Dendritic cell treated with granulocyte-macrophage colony-stimulating factor and Interleukin-4, amounts not matched to agents 40 ng/mL and 50 ng/mL, for 4 days (primary cell): ENCODE data around the gene NHLRC2.

ENCODE experiments used
- H3K27ac Mint-ChIP-seq: one replicate; pipeline ENCODE4 v1.8.0; 2022; ENCODE audit warnings: mild to moderate bottlenecking, mixed read lengths
- H3K27me3 Mint-ChIP-seq: one replicate; pipeline ENCODE4 v1.8.0; 2022; ENCODE audit warnings: mild to moderate bottlenecking, mixed read lengths
- H3K36me3 Mint-ChIP-seq: one replicate; pipeline ENCODE4 v1.8.0; 2022; ENCODE audit warnings: low read depth, mixed read lengths
- H3K4me1 Mint-ChIP-seq: one replicate; pipeline ENCODE4 v1.8.0; 2022; ENCODE audit warnings: low read depth, mixed read lengths
- H3K4me3 Mint-ChIP-seq: one replicate; pipeline ENCODE4 v1.8.0; 2022; ENCODE audit warnings: mild to moderate bottlenecking, moderate library complexity, mixed read lengths
- H3K9me3 Mint-ChIP-seq: one replicate; pipeline ENCODE4 v1.8.0; 2022; ENCODE audit warnings: mixed read lengths
- intact Hi-C: fragments of 100-400 bp; cut with micrococcal nuclease; formaldehyde crosslinking; loops from one replicate; pipeline ENCODE4 v1.15.0; 2022

Gene NHLRC2

DNA sequence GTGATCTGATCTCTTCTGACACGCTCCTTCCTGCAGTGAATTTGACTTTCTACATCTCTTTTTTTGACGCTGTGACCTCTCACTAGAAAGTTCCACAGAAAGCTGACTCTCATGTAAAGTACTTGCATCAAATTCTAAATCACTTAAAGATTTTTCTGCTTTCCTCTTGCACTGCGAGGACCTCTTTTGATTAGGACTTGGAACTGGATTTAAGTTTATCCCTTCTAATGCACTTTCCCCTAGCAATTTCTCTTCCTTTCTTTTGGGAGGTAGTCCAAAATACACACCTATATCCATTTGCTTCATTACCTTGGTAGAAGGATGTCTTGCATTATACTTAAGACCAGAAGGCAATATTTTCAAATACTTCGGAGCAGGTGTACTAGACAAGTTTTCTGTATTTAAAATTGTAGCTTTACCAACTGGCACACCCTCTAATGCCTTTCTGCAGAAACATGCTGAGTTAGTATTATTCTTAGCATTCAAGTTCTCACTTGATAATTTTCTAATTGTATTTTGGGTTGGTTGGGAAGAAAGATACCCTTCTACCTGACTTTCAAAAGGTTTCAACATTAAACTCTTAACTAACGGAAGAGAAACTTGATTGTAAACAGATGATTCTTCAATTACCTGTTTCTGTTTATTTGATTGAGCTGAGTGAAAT, 5.2 kb upstream of the NHLRC2 start:
- no peak overlapping the region for H3K4me3 Mint-ChIP-seq
- H3K27me3 Mint-ChIP-seq = no peaks in the 10 kb centered on the region
- H3K9me3 Mint-ChIP-seq = no peaks in the 10 kb centered on the region
- H3K36me3 Mint-ChIP-seq = peaks cover 7% of the 10 kb centered on the region
- intact Hi-C loops = no loop called here
- no peak overlapping the region for H3K27ac Mint-ChIP-seq
- H3K4me1 Mint-ChIP-seq = peaks cover 7% of the 10 kb centered on the region

DNA sequence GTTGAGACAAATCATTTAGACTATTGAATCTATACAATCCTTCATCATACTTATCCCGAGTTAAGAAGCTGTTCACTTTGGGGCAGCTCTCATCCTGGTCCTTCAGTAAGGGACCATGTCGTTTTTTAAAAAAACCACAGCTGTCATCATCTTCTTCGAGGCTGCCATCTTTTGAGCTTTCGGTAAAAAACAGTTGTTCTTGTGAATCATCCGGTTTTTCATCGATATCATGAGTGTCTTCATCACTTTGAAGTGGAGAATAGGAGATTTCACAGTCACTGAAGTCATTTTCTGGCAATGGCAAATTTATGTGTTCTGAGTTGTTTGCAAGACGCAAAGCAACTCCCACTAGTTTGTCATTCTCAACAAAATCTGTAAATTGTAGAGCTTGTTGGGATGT, 4.5 kb upstream of the NHLRC2 start:
- H3K9me3 Mint-ChIP-seq = no peaks in the 10 kb centered on the region

GRCh38 chr10:113853578-113854012, 866 bp upstream of the NHLRC2 start:
- Mint-ChIP-seq H3K4me3 (peak overlapping the region; percentile 95), H3K36me3 (peaks cover 12% of the 10 kb centered on the region), H3K27me3 (no peaks in the 10 kb centered on the region), H3K4me1 (peaks cover 15% of the 10 kb centered on the region), H3K9me3 (no peaks in the 10 kb centered on the region), H3K27ac (peak overlapping the region; percentile 98)
- intact Hi-C loops = loop anchor here (2.0 to 5.0 kb wide), 3 partner anchors 175 to 319 kb away; partner anchors contain the start of gene CASP7

More for the DNA sequence above, 4.5 kb upstream of the NHLRC2 start:
- Mint-ChIP-seq H3K4me1 (peaks cover 6% of the 10 kb centered on the region), H3K27ac (no peak overlapping the region), H3K4me3 (no peak overlapping the region), H3K36me3 (peaks cover 12% of the 10 kb centered on the region), H3K27me3 (no peaks in the 10 kb centered on the region)
- intact Hi-C loops = loop anchor here (5.0 kb wide), 1 partner anchor 252 kb away; no protein-coding TSS in a partner anchor

DNA sequence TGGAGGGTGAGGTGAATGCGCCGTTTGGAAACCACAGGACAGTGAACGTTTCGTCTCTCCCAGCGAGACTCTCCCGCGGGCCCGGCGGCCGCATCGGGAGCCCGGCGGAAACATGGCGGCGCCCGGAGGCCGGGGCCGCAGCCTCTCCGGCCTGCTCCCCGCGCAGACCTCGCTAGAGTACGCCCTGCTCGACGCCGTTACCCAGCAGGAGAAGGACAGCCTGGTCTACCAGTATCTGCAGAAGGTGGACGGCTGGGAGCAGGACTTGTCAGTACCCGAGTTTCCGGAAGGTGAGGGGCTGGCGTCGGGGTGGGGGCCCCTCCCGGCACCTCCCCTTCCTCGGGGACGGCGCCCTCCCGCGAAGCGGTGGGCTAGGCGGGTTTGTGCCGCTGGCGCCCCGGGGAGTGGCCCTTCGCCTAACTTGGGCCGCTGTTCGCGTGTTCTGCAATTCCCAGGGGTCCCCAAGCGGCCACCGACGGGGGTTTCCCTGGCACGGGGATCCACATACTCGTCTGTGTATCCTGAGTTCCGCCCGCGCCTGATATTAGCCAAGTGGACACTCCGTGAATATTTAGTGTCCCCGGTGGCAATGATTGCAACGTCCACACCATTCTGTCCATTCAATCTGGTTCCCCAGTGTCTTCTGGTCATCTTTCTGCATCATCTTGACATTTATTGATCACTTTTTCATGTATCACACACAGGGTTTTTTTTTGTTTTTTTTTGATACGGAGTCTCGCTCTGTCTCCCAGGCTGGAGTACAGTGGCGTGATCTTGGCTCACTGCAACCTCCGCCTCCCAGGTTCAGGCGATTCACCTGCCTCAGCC, 514 bp downstream of the NHLRC2 start:
- peak overlapping the region; percentile 95 for H3K4me3 Mint-ChIP-seq
- intact Hi-C loops = loop anchor here (2.0 to 5.0 kb wide), 3 partner anchors 176 to 318 kb away; partner anchors contain the start of gene CASP7
- peaks cover 18% of the 10 kb centered on the region for H3K36me3 Mint-ChIP-seq
- H3K27me3 Mint-ChIP-seq = no peaks in the 10 kb centered on the region
- peaks cover 20% of the 10 kb centered on the region for H3K4me1 Mint-ChIP-seq
- no peaks in the 10 kb centered on the region for H3K9me3 Mint-ChIP-seq
- peak overlapping the region; percentile 98 for H3K27ac Mint-ChIP-seq

GRCh38 chr10:113856563-113856962, 2.1 kb downstream of the NHLRC2 start:
- H3K9me3 Mint-ChIP-seq = peaks cover 9% of the 10 kb centered on the region
- no peak overlapping the region for H3K27ac Mint-ChIP-seq
- peaks cover 32% of the 10 kb centered on the region for H3K36me3 Mint-ChIP-seq
- peaks cover 32% of the 10 kb centered on the region for H3K4me1 Mint-ChIP-seq
- H3K27me3 Mint-ChIP-seq = no peaks in the 10 kb centered on the region
- intact Hi-C loops = no loop called here
- no peak overlapping the region for H3K4me3 Mint-ChIP-seq

GRCh38 chr10:113857210-113857609, 2.7 kb downstream of the NHLRC2 start:
- Mint-ChIP-seq H3K4me3 (no peak overlapping the region), H3K27ac (no peak overlapping the region), H3K36me3 (peaks cover 34% of the 10 kb centered on the region), H3K27me3 (no peaks in the 10 kb centered on the region), H3K4me1 (peaks cover 32% of the 10 kb centered on the region), H3K9me3 (peaks cover 9% of the 10 kb centered on the region)
- intact Hi-C loops = no loop called here

- intact Hi-C loops = no loop called here
- Mint-ChIP-seq H3K4me3 (no peak overlapping the region), H3K27ac (no peak overlapping the region), H3K9me3 (peaks cover 9% of the 10 kb centered on the region), H3K27me3 (no peaks in the 10 kb centered on the region), H3K4me1 (peaks cover 32% of the 10 kb centered on the region), H3K36me3 (peaks cover 38% of the 10 kb centered on the region)
These were observed 4.1 kb downstream of the NHLRC2 start for GRCh38 chr10:113858541-113858940.

- intact Hi-C loops = no loop called here
- Mint-ChIP-seq H3K27ac (peak overlapping the region; percentile 43), H3K4me3 (no peak overlapping the region), H3K27me3 (no peaks in the 10 kb centered on the region), H3K36me3 (peaks cover 39% of the 10 kb centered on the region), H3K9me3 (peaks cover 9% of the 10 kb centered on the region), H3K4me1 (peaks cover 32% of the 10 kb centered on the region)
These were observed 4.8 kb downstream of the NHLRC2 start for GRCh38 chr10:113859261-113859660.

DNA sequence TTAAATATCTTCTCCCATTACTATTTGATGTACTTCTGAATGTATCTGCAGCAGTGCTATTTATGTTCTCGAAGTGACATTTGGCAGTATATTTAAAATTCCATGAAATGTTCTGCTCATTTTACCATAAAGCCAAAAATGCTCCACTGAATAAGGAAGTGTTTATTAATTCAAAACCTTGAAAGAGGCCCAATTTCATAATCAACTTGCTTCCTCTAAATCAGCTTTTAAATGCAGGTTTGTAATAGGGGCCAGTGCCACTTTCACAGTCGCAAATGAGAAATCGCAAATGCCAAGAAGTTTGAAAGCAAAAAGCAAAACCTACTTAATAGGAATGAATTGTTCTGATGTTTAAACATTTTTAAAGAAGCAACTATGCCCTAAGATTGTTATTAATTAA, 11.4 kb downstream of the NHLRC2 start:
- no peak overlapping the region for H3K4me3 Mint-ChIP-seq
- H3K27ac Mint-ChIP-seq = no peak overlapping the region
- H3K9me3 Mint-ChIP-seq = peaks cover 5% of the 10 kb centered on the region
- H3K36me3 Mint-ChIP-seq = peaks cover 39% of the 10 kb centered on the region
- no peaks in the 10 kb centered on the region for H3K27me3 Mint-ChIP-seq
- H3K4me1 Mint-ChIP-seq = peaks cover 25% of the 10 kb centered on the region
- intact Hi-C loops = no loop called here

GRCh38 chr10:113866551-113867394, 12.3 kb downstream of the NHLRC2 start:
- H3K27ac Mint-ChIP-seq = no peak overlapping the region
- intact Hi-C loops = no loop called here
- H3K27me3 Mint-ChIP-seq = no peaks in the 10 kb centered on the region
- peaks cover 30% of the 10 kb centered on the region for H3K36me3 Mint-ChIP-seq
- peaks cover 24% of the 10 kb centered on the region for H3K4me1 Mint-ChIP-seq
- H3K9me3 Mint-ChIP-seq = no peaks in the 10 kb centered on the region
- no peak overlapping the region for H3K4me3 Mint-ChIP-seq

GRCh38 chr10:113867904-113868303, 13.4 kb downstream of the NHLRC2 start:
- intact Hi-C loops = no loop called here
- Mint-ChIP-seq H3K9me3 (no peaks in the 10 kb centered on the region), H3K36me3 (peaks cover 36% of the 10 kb centered on the region), H3K27me3 (no peaks in the 10 kb centered on the region), H3K4me1 (peaks cover 30% of the 10 kb centered on the region), H3K27ac (no peak overlapping the region), H3K4me3 (no peak overlapping the region)

DNA sequence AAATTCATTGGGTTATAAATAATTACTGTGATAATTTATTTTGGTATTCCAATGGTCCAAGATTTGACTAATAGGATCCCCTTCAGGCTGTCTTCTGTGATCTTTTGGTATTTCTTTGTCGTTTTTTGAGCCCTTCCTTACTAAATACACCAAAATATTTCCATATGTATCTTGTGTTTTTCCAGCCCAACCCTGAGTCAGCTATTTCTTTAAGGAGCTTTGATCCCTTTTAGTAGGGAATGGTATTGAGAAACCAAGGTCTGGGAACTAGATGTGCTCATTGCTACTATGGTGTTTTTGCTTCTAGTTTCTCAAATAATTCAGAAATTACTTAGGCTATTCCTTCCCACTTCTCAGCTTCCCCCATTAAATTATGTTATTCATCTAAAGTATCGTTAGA, 15.3 kb downstream of the NHLRC2 start:
- Mint-ChIP-seq H3K4me1 (peaks cover 30% of the 10 kb centered on the region), H3K9me3 (no peaks in the 10 kb centered on the region), H3K27me3 (no peaks in the 10 kb centered on the region), H3K4me3 (no peak overlapping the region), H3K36me3 (peaks cover 23% of the 10 kb centered on the region), H3K27ac (no peak overlapping the region)
- intact Hi-C loops = no loop called here

DNA sequence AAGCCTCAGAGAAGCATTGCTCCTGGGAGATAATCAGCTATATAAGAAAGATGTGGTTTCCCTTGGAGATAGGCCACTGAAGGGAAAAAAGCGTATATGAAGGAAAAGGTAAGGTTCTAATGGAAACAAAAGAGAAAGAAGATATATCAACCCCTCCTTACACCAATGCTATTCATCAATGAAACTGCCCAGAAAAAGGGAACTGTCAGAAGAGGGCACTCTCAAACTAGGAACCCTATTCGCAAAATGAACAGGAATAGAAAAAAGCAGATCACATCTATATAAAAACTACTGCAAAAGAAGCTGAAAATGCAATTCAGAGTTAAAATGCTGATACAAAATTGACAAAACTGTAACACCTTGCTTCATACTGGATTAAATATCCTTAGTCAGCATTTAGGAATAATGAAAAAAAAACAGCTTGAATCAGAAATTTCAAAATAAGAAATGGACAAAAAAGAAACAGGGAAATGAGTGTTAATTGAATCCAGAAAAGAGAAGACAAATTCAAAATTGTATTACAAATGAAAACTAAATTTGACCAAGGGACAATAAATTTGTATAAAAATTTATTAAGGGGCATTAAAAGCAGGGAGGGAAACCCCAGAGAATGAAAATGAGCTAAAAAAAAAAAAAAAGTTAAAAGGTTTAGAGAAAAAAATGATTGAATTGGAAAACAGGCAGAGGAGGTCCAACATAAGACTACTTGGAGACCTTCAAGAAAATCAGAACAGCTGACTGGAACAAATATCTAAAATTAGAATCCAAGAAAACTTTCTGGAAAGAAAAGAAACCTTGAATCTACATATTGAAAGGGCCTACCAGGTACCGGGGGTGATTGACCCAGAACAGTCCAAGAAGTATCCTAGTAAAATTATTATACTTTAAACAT, 17.9 kb downstream of the NHLRC2 start:
- Mint-ChIP-seq H3K27ac (no peak overlapping the region), H3K4me3 (no peak overlapping the region), H3K27me3 (no peaks in the 10 kb centered on the region), H3K9me3 (no peaks in the 10 kb centered on the region), H3K4me1 (peaks cover 23% of the 10 kb centered on the region), H3K36me3 (peaks cover 24% of the 10 kb centered on the region)
- intact Hi-C loops = loop anchor here (1.0 kb wide), 1 partner anchor 231 kb away; no protein-coding TSS in a partner anchor
